HT1080 (cell line): ENCODE results near the gene PGPEP1. TPM values are rescaled to one million over a fixed set of nuclear protein-coding genes. Genes with fewer than 3 reads are reported as not detected.
A peak's percentile ranks its signal among the peaks of the same experiment; 100 is the strongest.
"Not testable (repeated sequence)": the region's sequence is repeated elsewhere in the genome, so short reads cannot be mapped to it uniquely, and the experiment has no call there.

Source experiments
- DNase-seq: peaks from one replicate; pipeline ENCODE4 v3.0.0-alpha.2; 2015; ENCODE audit warnings: low read depth
- total RNA-seq: library from RNA; depleted of rRNA; stranded (reverse); fragments of >200 nt; shearing (Covaris generic); gene quantifications from 2 replicates; pipeline ENCODE4 v1.2.3, GENCODE V29; 2014

Gene PGPEP1
- total RNA-seq, 1 experiment from 2014 or later: 20.9 TPM

GRCh38 chr19:18363787-18364186 lies 23.4 kb downstream of the PGPEP1 start:
- no peak for DNase-seq

- DNase-seq: not testable (repeated sequence)
Observed at GRCh38 chr19:18364277-18364825, 24.0 kb downstream of the PGPEP1 start.

- DNase-seq: peak; percentile 96
Observed at GRCh38 chr19:18364826-18365528, 24.6 kb downstream of the PGPEP1 start.

GRCh38 chr19:18366021-18366435 lies 25.6 kb downstream of the PGPEP1 start:
- peak; percentile 76 for DNase-seq

GRCh38 chr19:18368504-18369222 lies 28.3 kb downstream of the PGPEP1 start:
- DNase-seq: no peak

- DNase-seq: no peak
Observed at GRCh38 chr19:18373407-18373891, 33.1 kb downstream of the PGPEP1 start.

GRCh38 chr19:18373892-18374629 lies 33.7 kb downstream of the PGPEP1 start:
- DNase-seq: peak; percentile 100

- no peak for DNase-seq
Observed at GRCh38 chr19:18377026-18377425, 36.6 kb downstream of the PGPEP1 start.

- DNase-seq: no peak
Observed at GRCh38 chr19:18379803-18380747, 39.7 kb downstream of the PGPEP1 start.

GRCh38 chr19:18380843-18381242 lies 40.4 kb downstream of the PGPEP1 start:
- DNase-seq: no peak

GRCh38 chr19:18383622-18384021 lies 43.2 kb downstream of the PGPEP1 start:
- not testable (repeated sequence) for DNase-seq

GRCh38 chr19:18384775-18385174 lies 44.4 kb downstream of the PGPEP1 start:
- no peak for DNase-seq

- DNase-seq: no peak
Observed at GRCh38 chr19:18385359-18385674, 44.9 kb downstream of the PGPEP1 start.

- peak; percentile 89 for DNase-seq
Observed at GRCh38 chr19:18385675-18386542, 45.5 kb downstream of the PGPEP1 start, which contains the start of gene GDF15. Gene GDF15, plus strand, starts transcription at chr19:18386158. Its CDS starts 32 bp downstream, at chr19:18386190.

GRCh38 chr19:18386543-18387271 lies 46.3 kb downstream of the PGPEP1 start:
- DNase-seq: no peak

GRCh38 chr19:18388100-18388959 lies 47.9 kb downstream of the PGPEP1 start:
- no peak for DNase-seq

GRCh38 chr19:18388960-18389725 lies 48.7 kb downstream of the PGPEP1 start:
- DNase-seq: no peak
